Measurements from ENCODE around the gene TMED6.

TMED6 gene

DNA sequence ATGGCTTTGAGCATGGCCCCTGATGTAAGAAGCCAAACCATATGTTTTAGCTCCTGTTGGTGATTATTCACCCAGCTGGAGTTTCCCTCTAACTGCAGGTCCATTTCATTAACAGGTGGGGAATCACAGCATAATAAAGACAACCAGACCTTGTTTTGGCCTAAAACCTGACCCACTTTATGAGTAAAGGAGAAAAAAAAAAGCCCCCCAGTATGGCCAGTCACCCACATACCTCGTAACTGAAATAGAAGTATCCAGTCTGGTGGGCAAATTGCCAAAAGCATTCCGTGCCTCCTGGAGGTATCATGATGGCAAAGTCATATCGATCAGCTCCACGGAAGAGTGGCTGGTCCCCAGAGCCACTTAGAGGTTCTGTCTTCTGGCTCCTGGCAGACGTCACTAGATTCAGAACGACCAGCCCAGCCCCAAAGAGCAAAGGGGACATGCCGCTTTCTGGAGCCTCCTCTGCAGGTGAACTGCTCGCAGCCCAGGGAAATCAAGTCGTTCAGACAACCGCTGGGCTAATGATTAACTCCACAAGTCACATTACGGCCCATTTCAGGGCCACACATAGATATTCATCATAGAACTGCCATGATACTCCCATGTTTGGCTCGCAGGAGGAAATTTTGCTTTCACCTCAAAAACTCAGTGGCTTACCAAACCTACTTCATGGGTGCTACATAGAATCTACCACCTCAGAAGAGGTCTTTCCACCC is at the start of gene TMED6:
Gene TMED6 (minus strand): TSS at position 478 of the 719 bp plus-strand sequence. CDS start 33 bp downstream, at position 445.
- TF ChIP-seq ZNF274 (IDR thresholded peaks at IDR 0.05; ENCODE audit: low read depth, low read length): no peak
- no peak within 1 kb of the TSS for H3K4me3 ChIP-seq (ENCODE audit: low read length)

- H3K4me3 ChIP-seq (ENCODE audit: low read length): no peak overlapping the region
- no peak for TF ChIP-seq ZNF274 (IDR thresholded peaks at IDR 0.05; ENCODE audit: low read depth, low read length)
These were observed 47.8 kb upstream of the TMED6 start for GRCh38 chr16:69399361-69399760.

DNA sequence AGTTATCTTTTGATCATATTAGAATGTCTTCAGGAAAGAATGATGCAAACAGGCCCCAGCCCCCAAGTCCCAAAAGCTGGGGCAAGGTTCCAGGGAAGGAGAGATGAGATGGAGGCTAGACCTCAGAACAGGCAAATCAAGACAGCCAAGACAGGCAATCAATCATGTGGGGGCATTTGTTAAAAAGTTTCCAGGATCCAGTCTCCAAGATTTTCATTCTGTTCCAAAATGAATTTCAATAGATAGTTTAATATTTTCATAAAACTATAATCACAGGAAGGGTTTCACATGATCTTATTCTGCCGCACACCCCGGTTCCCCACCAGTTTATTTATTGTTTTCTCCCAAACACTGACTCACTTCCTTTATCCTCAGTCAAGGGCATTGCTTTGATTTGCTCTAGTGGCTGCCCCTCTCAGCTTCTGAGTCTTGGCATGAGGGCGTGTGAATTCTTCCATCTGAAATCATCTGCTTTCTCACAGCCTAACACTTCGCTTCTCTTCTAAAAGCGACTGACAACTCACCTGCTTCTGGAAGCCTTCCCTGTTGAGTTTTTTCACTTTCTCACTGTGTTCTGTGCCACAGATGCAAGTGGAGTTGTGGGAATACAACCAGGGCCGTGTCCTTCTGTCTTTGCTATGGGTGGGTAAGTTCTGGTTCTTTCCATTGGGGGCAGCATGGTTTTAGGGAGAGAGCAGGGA is 46.4 kb upstream of the TMED6 start:
- H3K4me3 ChIP-seq (ENCODE audit: low read length): no peak overlapping the region
- no peak for TF ChIP-seq ZNF274 (IDR thresholded peaks at IDR 0.05; ENCODE audit: low read depth, low read length)

GRCh38 chr16:69396187-69397061 is 44.8 kb upstream of the TMED6 start:
- TF ChIP-seq ZNF274 (IDR thresholded peaks at IDR 0.05; ENCODE audit: low read depth, low read length): no peak
- H3K4me3 ChIP-seq (ENCODE audit: low read length): peak overlapping the region; percentile 42

- no peak for TF ChIP-seq ZNF274 (IDR thresholded peaks at IDR 0.05; ENCODE audit: low read depth, low read length)
- no peak overlapping the region; the same call in 1 of the 2 replicates for H3K4me3 ChIP-seq (ENCODE audit: low read length)
These were observed 44.2 kb upstream of the TMED6 start for GRCh38 chr16:69395859-69396186.

GRCh38 chr16:69393898-69394849 is 42.6 kb upstream of the TMED6 start:
- no peak overlapping the region for H3K4me3 ChIP-seq (ENCODE audit: low read length)
- TF ChIP-seq ZNF274 (IDR thresholded peaks at IDR 0.05; ENCODE audit: low read depth, low read length): no peak

- H3K4me3 ChIP-seq (ENCODE audit: low read length): peak overlapping the region; percentile 99; the same call in 1 of the 2 replicates
- no peak for TF ChIP-seq ZNF274 (IDR thresholded peaks at IDR 0.05; ENCODE audit: low read depth, low read length)
These were observed 35.0 kb upstream of the TMED6 start for GRCh38 chr16:69386596-69386995.

DNA sequence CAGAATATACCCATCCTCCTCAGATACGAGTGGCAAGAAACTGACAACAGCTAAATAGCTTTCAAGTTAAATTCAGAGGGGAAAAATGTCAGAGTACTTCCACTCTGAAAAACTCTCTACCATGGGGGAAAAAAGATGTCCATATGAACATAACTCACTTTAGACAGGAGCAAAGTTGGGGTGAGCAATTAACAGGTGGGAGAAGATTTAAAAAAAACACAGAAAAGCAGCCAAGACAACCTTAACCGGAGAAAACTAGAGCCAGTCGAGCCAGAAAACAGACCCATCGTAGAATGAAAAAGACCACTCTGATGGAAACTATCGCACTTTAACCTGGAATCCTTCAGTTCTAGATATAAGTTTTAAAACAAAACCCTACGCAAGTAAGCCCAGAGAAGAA is 33.4 kb upstream of the TMED6 start:
- H3K4me3 ChIP-seq (ENCODE audit: low read length): peak overlapping the region; percentile 99
- TF ChIP-seq ZNF274 (IDR thresholded peaks at IDR 0.05; ENCODE audit: low read depth, low read length): no peak

- no peak overlapping the region for H3K4me3 ChIP-seq (ENCODE audit: low read length)
- TF ChIP-seq ZNF274 (IDR thresholded peaks at IDR 0.05; ENCODE audit: low read depth, low read length): no peak
These were observed 30.8 kb upstream of the TMED6 start for GRCh38 chr16:69382421-69382820.

GRCh38 chr16:69381231-69381630 is 29.6 kb upstream of the TMED6 start:
- no peak for TF ChIP-seq ZNF274 (IDR thresholded peaks at IDR 0.05; ENCODE audit: low read depth, low read length)
- no peak overlapping the region for H3K4me3 ChIP-seq (ENCODE audit: low read length)

DNA sequence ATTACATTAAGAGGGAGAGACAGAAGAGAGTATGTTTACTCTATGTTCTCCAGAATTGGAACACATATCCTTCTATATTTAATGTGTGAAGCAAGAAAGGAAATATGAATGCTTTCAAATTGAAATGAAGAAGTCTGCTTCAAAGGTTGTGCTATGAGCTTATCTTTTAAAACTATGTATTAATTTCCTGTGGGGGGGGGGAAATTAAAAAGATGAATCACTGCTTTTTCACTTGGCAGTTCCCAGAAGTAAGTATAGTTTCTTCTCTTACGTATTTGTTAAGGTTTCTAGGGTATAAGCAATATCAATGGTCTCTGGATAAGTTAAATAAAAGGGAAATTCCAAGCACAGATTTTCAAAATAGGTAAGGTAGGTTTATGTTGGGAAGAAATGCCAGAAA is 27.2 kb upstream of the TMED6 start:
- H3K4me3 ChIP-seq (ENCODE audit: low read length): no peak overlapping the region
- TF ChIP-seq ZNF274 (IDR thresholded peaks at IDR 0.05; ENCODE audit: low read depth, low read length): no peak

DNA sequence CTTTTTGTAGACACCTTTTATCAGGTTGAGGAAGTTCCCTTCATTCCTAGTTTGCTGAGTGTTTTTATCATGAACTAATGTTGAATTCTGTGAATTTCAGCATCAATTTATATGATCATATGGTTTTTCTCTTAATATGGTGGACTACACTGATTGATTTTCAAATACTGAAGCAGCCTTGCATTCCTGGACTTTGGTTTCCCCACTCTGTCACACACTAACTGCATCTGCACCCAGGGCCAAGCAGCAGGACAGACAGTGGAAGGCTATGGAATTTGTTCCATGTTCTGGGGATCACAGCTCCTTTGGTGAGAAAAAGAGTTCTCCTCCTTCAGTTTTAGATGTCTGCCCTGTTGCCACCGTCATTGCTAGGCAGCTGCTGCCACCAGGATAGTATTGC is 26.4 kb upstream of the TMED6 start:
- H3K4me3 ChIP-seq (ENCODE audit: low read length): no peak overlapping the region
- no peak for TF ChIP-seq ZNF274 (IDR thresholded peaks at IDR 0.05; ENCODE audit: low read depth, low read length)

- no peak overlapping the region for H3K4me3 ChIP-seq (ENCODE audit: low read length)
- no peak for TF ChIP-seq ZNF274 (IDR thresholded peaks at IDR 0.05; ENCODE audit: low read depth, low read length)
These were observed 24.9 kb upstream of the TMED6 start for GRCh38 chr16:69376393-69377059.
